Type B pancreatic cell (in vitro differentiated cells): ENCODE results near the gene RGL2. TPM values are rescaled to one million over a fixed set of nuclear protein-coding genes. Genes with fewer than 3 reads are reported as not detected.
A peak's percentile ranks its signal among the peaks of the same experiment; 100 is the strongest.

ENCODE experiments used
- DNase-seq: peaks from one replicate; pipeline ENCODE4 v3.0.0; 2021; ENCODE audit warnings: mixed read lengths; ENCODE audit not compliant: unreplicated experiment; ENCODE audit errors: extremely low spot score
- H3K27ac Mint-ChIP-seq: 2 replicates; pipeline ENCODE4 v1.8.0; 2021; ENCODE audit warnings: mild to moderate bottlenecking, mixed read lengths
- H3K27me3 Mint-ChIP-seq: 2 replicates; pipeline ENCODE4 v1.8.0; 2021; ENCODE audit warnings: mixed read lengths
- H3K36me3 Mint-ChIP-seq: 2 replicates; pipeline ENCODE4 v1.8.0; 2021; ENCODE audit warnings: mixed read lengths
- H3K4me1 Mint-ChIP-seq: one replicate; pipeline ENCODE4 v1.8.0; 2021; ENCODE audit warnings: mixed read lengths; ENCODE audit not compliant: unreplicated experiment
- H3K4me3 Mint-ChIP-seq: 2 replicates; pipeline ENCODE4 v1.8.0; 2021; ENCODE audit warnings: mild to moderate bottlenecking, mixed read lengths
- H3K9me3 Mint-ChIP-seq: 2 replicates; pipeline ENCODE4 v1.8.0; 2021; ENCODE audit warnings: mixed read lengths
- CTCF ChIP-seq: fragments of 200-600 bp; sonication (generic); conservative IDR thresholded peaks from 2 replicates; pipeline ENCODE4 v1.5.0; 2021; ENCODE audit warnings: antibody characterized with exemption, mild to moderate bottlenecking
- total RNA-seq: library from RNA; stranded (reverse); gene quantifications from 2 replicates; pipeline ENCODE4 v1.2.1, GENCODE V29; 2021; ENCODE audit warnings: low replicate concordance

Gene RGL2
- total RNA-seq, 1 donor from 2014 or later = 128 TPM

DNA sequence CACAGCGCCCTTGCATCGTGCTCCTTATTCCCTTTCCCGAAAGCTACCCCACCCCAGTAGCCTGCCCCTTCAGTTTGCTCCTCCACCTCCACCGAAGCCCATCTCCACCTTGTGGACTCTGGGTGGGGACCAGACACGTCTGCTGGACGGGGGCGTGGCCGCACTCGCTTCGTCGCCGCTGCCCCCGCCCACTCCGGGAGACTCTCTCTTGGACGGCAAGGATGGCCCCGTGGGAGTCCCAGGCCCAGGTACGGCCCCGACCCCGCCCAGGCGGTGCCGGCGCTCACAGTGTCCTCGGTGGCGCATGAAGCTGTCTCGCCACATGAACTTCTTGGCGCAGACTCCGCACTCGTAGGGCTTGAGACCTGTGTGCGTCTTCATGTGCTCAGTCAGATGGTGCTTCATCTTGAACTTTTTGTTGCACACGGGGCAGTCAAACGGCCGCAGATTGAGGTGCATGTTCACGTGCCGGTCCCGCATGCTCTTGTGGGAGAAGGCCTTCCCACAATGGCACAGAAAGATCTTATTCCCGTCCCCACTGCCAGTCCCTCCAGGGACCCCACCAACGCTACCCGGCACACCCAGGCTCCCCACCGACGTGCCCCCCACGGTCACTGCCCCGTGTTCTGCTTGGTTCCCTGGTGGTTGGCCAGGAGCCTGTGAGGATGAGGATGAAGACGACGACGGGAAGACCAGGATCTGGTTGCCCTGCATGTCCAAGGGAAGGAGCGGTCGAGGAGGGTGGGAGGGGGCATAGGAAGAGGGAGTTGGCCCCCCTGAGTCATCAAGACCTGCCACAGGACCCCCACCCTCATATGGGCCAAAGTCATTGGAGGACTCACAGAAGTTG, 16.4 kb upstream of the RGL2 start:
- no peak for TF ChIP-seq CTCF
- no peak for DNase-seq
- Mint-ChIP-seq H3K27ac (peak overlapping the region; percentile 93), H3K9me3 (no peaks in the 10 kb centered on the region), H3K4me1 (peaks cover 48% of the 10 kb centered on the region), H3K27me3 (peaks cover 5% of the 10 kb centered on the region), H3K4me3 (peak overlapping the region; percentile 100), H3K36me3 (peaks cover 5% of the 10 kb centered on the region)

GRCh38 chr6:33314515-33314942, 15.8 kb upstream of the RGL2 start:
- Mint-ChIP-seq H3K4me1 (peaks cover 41% of the 10 kb centered on the region), H3K27ac (peak overlapping the region; percentile 93), H3K27me3 (peaks cover 5% of the 10 kb centered on the region), H3K4me3 (peak overlapping the region; percentile 100), H3K36me3 (peaks cover 5% of the 10 kb centered on the region), H3K9me3 (no peaks in the 10 kb centered on the region)
- no peak for TF ChIP-seq CTCF
- no peak for DNase-seq

- Mint-ChIP-seq H3K27me3 (peaks cover 5% of the 10 kb centered on the region), H3K4me1 (peaks cover 36% of the 10 kb centered on the region), H3K4me3 (peak within 1 kb of the TSS; percentile 100), H3K36me3 (peaks cover 5% of the 10 kb centered on the region), H3K27ac (peak within 1 kb of the TSS; percentile 93), H3K9me3 (no peaks in the 10 kb centered on the region)
- no peak for TF ChIP-seq CTCF
- DNase-seq = no peak
Measured at GRCh38 chr6:33313709-33314514, 15.2 kb upstream of the RGL2 start, which contains the start of gene TAPBP. Gene TAPBP, minus strand, starts transcription at chr6:33314078. Its CDS starts 37 bp downstream, at chr6:33314041.

DNA sequence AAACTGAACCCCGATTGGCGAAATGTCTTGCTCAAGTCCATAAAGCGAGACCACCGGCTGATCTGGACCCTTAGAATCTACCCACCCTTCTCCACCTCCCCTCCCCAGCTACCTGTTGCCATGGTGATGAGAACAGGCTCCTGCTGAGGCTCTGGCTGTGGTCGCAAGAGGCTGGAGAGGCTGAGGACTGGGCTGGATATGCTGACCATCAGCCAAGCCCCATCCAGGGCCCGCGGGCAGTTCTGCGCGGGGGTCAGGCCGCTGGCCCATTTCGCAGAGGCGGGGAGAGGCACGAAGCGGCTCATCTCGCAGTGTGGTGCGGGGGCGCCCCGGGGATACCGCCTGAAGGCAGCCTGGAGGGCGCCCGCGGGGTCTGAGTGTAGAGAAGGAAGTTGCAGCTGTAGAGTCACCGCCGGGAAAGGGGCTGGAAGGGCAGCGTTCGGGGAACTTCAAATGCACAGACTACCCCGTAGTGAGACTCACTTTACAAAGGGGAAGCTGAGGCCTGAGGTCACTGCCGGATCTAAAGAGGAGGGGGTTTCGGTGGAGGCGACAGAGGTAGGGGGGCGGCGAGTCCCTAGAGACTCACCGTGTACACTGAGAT, 14.5 kb upstream of the RGL2 start:
- peak overlapping the region; percentile 93 for H3K27ac Mint-ChIP-seq
- no peaks in the 10 kb centered on the region for H3K9me3 Mint-ChIP-seq
- H3K36me3 Mint-ChIP-seq = peaks cover 5% of the 10 kb centered on the region
- no peak for DNase-seq
- no peak for TF ChIP-seq CTCF
- H3K27me3 Mint-ChIP-seq = peaks cover 5% of the 10 kb centered on the region
- peak overlapping the region; percentile 100 for H3K4me3 Mint-ChIP-seq
- peaks cover 29% of the 10 kb centered on the region for H3K4me1 Mint-ChIP-seq

DNA sequence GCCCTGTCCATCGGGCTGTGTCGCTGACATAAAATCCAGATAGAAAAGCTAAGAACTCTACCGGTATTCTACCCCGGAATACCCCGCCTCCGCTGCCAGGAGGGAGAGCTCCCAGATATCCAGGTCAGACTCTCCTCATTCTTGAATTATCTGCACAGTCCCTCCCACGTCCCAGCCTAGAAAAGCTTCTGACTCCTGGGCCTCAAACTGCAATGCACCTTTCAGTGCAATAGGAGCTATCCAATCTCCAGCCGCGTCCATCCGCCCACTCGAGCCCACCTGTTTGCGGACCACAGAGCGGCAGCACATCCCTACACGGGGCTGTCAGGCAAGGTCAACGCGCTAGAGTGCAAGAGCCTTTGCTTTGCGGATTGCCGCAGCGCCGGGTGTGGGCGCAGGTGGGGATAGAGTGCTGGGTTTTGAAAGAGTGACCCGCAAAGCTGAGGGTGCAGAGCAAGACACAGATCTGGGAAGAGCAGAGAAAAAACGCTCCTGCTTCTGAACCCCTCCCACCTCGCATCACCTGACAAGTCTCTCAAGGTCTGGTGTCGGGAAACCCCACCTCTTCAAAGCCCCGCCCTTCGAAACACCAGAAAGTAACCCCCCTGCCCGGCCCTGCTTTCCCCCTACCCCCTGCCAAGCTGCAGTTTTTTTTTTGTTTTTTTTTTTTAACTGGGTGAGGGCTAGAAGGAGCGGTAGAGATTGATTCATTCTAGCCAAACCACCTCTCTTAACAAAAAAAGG, 13.8 kb upstream of the RGL2 start:
- Mint-ChIP-seq H3K4me3 (peak overlapping the region; percentile 100), H3K36me3 (peaks cover 5% of the 10 kb centered on the region), H3K4me1 (peaks cover 24% of the 10 kb centered on the region), H3K27ac (peak overlapping the region; percentile 93), H3K27me3 (peaks cover 5% of the 10 kb centered on the region), H3K9me3 (no peaks in the 10 kb centered on the region)
- TF ChIP-seq CTCF = no peak
- no peak for DNase-seq
